ENCODE results near the gene GJD4. TPM values are rescaled to one million over a fixed set of nuclear protein-coding genes. Genes with fewer than 3 reads are reported as not detected.

Gene GJD4
- total and polyA plus RNA-seq, 5 experiments from 2014 or later, result not detected

GRCh38 chr10:35607475-35608327 lies 2.6 kb downstream of the GJD4 start:
- Mint-ChIP-seq H3K27me3 (peaks cover 15 to 73% (median 60%) of the 10 kb centered on the region in 5 donors), H3K36me3 (peaks cover 0 to 5% (median 4%) of the 10 kb centered on the region in 3 donors), H3K9me3 (peaks cover 0 to 11% (median 3%) of the 10 kb centered on the region in 9 donors), H3K4me3 (peak overlapping the region; percentile 54 to 85 (median 78)), H3K4me1 (peaks cover 2 to 7% (median 6%) of the 10 kb centered on the region in 4 donors), H3K27ac (peak overlapping the region in 3 of 10 donors; percentile 0 to 80 (median 46))
- POLR2A ChIA-PET, result no interaction called here
- ATAC-seq, result peak; percentile 42 to 64
- peak in 3 of 10 donors; percentile 2 to 23 (median 8) for DNase-seq

GRCh38 chr10:35608328-35608672 lies 3.2 kb downstream of the GJD4 start:
- no peak for ATAC-seq
- H3K4me1 Mint-ChIP-seq, result peaks cover 2 to 7% (median 6%) of the 10 kb centered on the region in 4 donors
- peaks cover 15 to 67% (median 55%) of the 10 kb centered on the region in 5 donors for H3K27me3 Mint-ChIP-seq
- POLR2A ChIA-PET, result no interaction called here
- no peak for DNase-seq
- H3K4me3 Mint-ChIP-seq, result peak overlapping the region in 3 of 10 donors; percentile 56 to 78 (median 73)
- peaks cover 0 to 5% (median 4%) of the 10 kb centered on the region in 3 donors for H3K36me3 Mint-ChIP-seq
- no peak overlapping the region for H3K27ac Mint-ChIP-seq
- H3K9me3 Mint-ChIP-seq, result peaks cover 0 to 8% (median 3%) of the 10 kb centered on the region in 9 donors

GRCh38 chr10:35611750-35612149 lies 6.6 kb downstream of the GJD4 start:
- peaks cover 2 to 7% (median 6%) of the 10 kb centered on the region in 4 donors for H3K4me1 Mint-ChIP-seq
- ATAC-seq (no peak), DNase-seq (no peak)
- POLR2A ChIA-PET, result no interaction called here
- peaks cover 15 to 73% (median 39%) of the 10 kb centered on the region in 5 donors for H3K27me3 Mint-ChIP-seq
- H3K27ac Mint-ChIP-seq, result peak overlapping the region in 2 of 10 donors; percentile 6 to 69
- peaks cover 0 to 7% (median 3%) of the 10 kb centered on the region in 9 donors for H3K9me3 Mint-ChIP-seq
- peaks cover 0 to 5% (median 4%) of the 10 kb centered on the region in 3 donors for H3K36me3 Mint-ChIP-seq
- H3K4me3 Mint-ChIP-seq, result no peak overlapping the region

- H3K4me1 Mint-ChIP-seq, result peaks cover 0 to 2% (median under 1%) of the 10 kb centered on the region in 4 donors
- peaks cover 0 to 7% (median 3%) of the 10 kb centered on the region in 9 donors for H3K9me3 Mint-ChIP-seq
- no peak overlapping the region for H3K27ac Mint-ChIP-seq
- peaks cover 13 to 66% (median 33%) of the 10 kb centered on the region in 5 donors for H3K27me3 Mint-ChIP-seq
- peaks cover 0 to 5% (median 4%) of the 10 kb centered on the region in 3 donors for H3K36me3 Mint-ChIP-seq
- ATAC-seq (no peak), DNase-seq (no peak)
- POLR2A ChIA-PET, result no interaction called here
- no peak overlapping the region for H3K4me3 Mint-ChIP-seq
These were observed 7.4 kb downstream of the GJD4 start for GRCh38 chr10:35612385-35613106.

GRCh38 chr10:35613107-35613440 lies 7.9 kb downstream of the GJD4 start:
- ATAC-seq, result no peak
- POLR2A ChIA-PET, result no interaction called here
- peaks cover 13 to 63% (median 33%) of the 10 kb centered on the region in 5 donors for H3K27me3 Mint-ChIP-seq
- peaks cover 0 to 7% (median 3%) of the 10 kb centered on the region in 9 donors for H3K9me3 Mint-ChIP-seq
- no peaks in the 10 kb centered on the region for H3K4me1 Mint-ChIP-seq
- no peak overlapping the region for H3K27ac Mint-ChIP-seq
- peaks cover 0 to 5% (median 4%) of the 10 kb centered on the region in 3 donors for H3K36me3 Mint-ChIP-seq
- DNase-seq, result no peak
- H3K4me3 Mint-ChIP-seq, result no peak overlapping the region

- Mint-ChIP-seq H3K27ac (peak overlapping the region in 1 of 10 donors; percentile 84), H3K4me3 (no peak overlapping the region), H3K4me1 (no peaks in the 10 kb centered on the region), H3K36me3 (peaks cover 0 to 6% (median 5%) of the 10 kb centered on the region in 3 donors), H3K27me3 (peaks cover 14 to 63% (median 33%) of the 10 kb centered on the region in 5 donors), H3K9me3 (peaks cover 0 to 7% (median 3%) of the 10 kb centered on the region in 9 donors)
- POLR2A ChIA-PET, result no interaction called here
- DNase-seq, result no peak
- ATAC-seq, result no peak
These were observed 8.6 kb downstream of the GJD4 start for GRCh38 chr10:35613597-35614226.

- no peak overlapping the region for H3K27ac Mint-ChIP-seq
- no peak overlapping the region for H3K4me3 Mint-ChIP-seq
- peaks cover 0 to 12% (median 5%) of the 10 kb centered on the region in 9 donors for H3K9me3 Mint-ChIP-seq
- POLR2A ChIA-PET, result no interaction called here
- DNase-seq (no peak), ATAC-seq (no peak)
- peaks cover 0 to 6% (median 5%) of the 10 kb centered on the region in 3 donors for H3K36me3 Mint-ChIP-seq
- H3K27me3 Mint-ChIP-seq, result peaks cover 11 to 62% (median 35%) of the 10 kb centered on the region in 5 donors
- no peaks in the 10 kb centered on the region for H3K4me1 Mint-ChIP-seq
These were observed 9.2 kb downstream of the GJD4 start for GRCh38 chr10:35614312-35614711.

- Mint-ChIP-seq H3K27ac (no peak overlapping the region), H3K36me3 (no peaks in the 10 kb centered on the region), H3K9me3 (peaks cover 0 to 9% (median 0%) of the 10 kb centered on the region in 9 donors), H3K4me3 (no peak overlapping the region), H3K27me3 (peaks cover 14 to 38% (median 23%) of the 10 kb centered on the region in 5 donors), H3K4me1 (no peaks in the 10 kb centered on the region)
- POLR2A ChIA-PET, result no interaction called here
- DNase-seq (no peak), ATAC-seq (no peak)
These were observed 21.9 kb downstream of the GJD4 start for GRCh38 chr10:35626971-35627507.

GRCh38 chr10:35631404-35631803 lies 26.3 kb downstream of the GJD4 start:
- Mint-ChIP-seq H3K27ac (no peak overlapping the region), H3K4me1 (peaks cover 0 to 6% (median 4%) of the 10 kb centered on the region in 4 donors), H3K36me3 (no peaks in the 10 kb centered on the region), H3K4me3 (no peak overlapping the region), H3K9me3 (peaks cover 0 to 9% (median 0%) of the 10 kb centered on the region in 9 donors), H3K27me3 (peaks cover 5 to 29% (median 21%) of the 10 kb centered on the region in 5 donors)
- DNase-seq, result no peak
- no peak for ATAC-seq
- POLR2A ChIA-PET, result no interaction called here

GRCh38 chr10:35632027-35632426 lies 26.9 kb downstream of the GJD4 start:
- no peaks in the 10 kb centered on the region for H3K36me3 Mint-ChIP-seq

GRCh38 chr10:35633006-35633980 lies 28.2 kb downstream of the GJD4 start:
- Mint-ChIP-seq H3K27me3 (peaks cover 11 to 48% (median 32%) of the 10 kb centered on the region in 5 donors), H3K9me3 (peaks cover 0 to 9% (median 0%) of the 10 kb centered on the region in 9 donors), H3K4me3 (no peak overlapping the region), H3K27ac (peak overlapping the region in 1 of 10 donors; percentile 26), H3K4me1 (peaks cover 0 to 15% (median 6%) of the 10 kb centered on the region in 4 donors), H3K36me3 (no peaks in the 10 kb centered on the region)
- POLR2A ChIA-PET, result no interaction called here
- ATAC-seq (no peak), DNase-seq (no peak)

More at GRCh38 chr10:35632027-35632426, 26.9 kb downstream of the GJD4 start:
- Mint-ChIP-seq H3K9me3 (peaks cover 0 to 9% (median 0%) of the 10 kb centered on the region in 9 donors), H3K27ac (no peak overlapping the region), H3K27me3 (peaks cover 8 to 35% (median 24%) of the 10 kb centered on the region in 5 donors), H3K4me3 (no peak overlapping the region), H3K4me1 (peaks cover 0 to 9% (median 4%) of the 10 kb centered on the region in 4 donors)
- POLR2A ChIA-PET, result no interaction called here
- ATAC-seq (no peak), DNase-seq (no peak)
